Measurements from ENCODE around the gene PTPN2. TPM values are rescaled to one million over a fixed set of nuclear protein-coding genes. Genes with fewer than 3 reads are reported as not detected.

PTPN2 gene
- total RNA-seq, 2 donors from 2014 or later, result 13.2 to 14.3 TPM

- no peak for DNase-seq (ENCODE audit: low spot score)
- no peak for TF ChIP-seq CTCF (IDR thresholded peaks at IDR 0.05)
- Histone ChIP-seq H3K4me3 (no peak overlapping the region), H3K27me3 (no peaks in the 10 kb centered on the region), H3K4me1 (no peaks in the 10 kb centered on the region), H3K9me3 (no peaks in the 10 kb centered on the region), H3K36me3 (no peaks in the 10 kb centered on the region), H3K27ac (no peak overlapping the region)
Measured at GRCh38 chr18:12773369-12773768, 110.7 kb downstream of the PTPN2 start.

- no peaks in the 10 kb centered on the region for H3K9me3 ChIP-seq
- no peaks in the 10 kb centered on the region for H3K36me3 ChIP-seq
- H3K27me3 ChIP-seq, result no peaks in the 10 kb centered on the region
- no peak for TF ChIP-seq CTCF (IDR thresholded peaks at IDR 0.05)
- no peaks in the 10 kb centered on the region for H3K4me1 ChIP-seq
- H3K4me3 ChIP-seq, result no peak overlapping the region
- DNase-seq (ENCODE audit: low spot score), result peak; percentile 26
- H3K27ac ChIP-seq, result no peak overlapping the region
Measured at GRCh38 chr18:12772111-12772510, 111.9 kb downstream of the PTPN2 start.

GRCh38 chr18:12770469-12771219, 113.4 kb downstream of the PTPN2 start:
- Histone ChIP-seq H3K4me3 (no peak overlapping the region), H3K36me3 (no peaks in the 10 kb centered on the region), H3K4me1 (no peaks in the 10 kb centered on the region), H3K27ac (no peak overlapping the region), H3K27me3 (no peaks in the 10 kb centered on the region), H3K9me3 (no peaks in the 10 kb centered on the region)
- TF ChIP-seq CTCF (IDR thresholded peaks at IDR 0.05), result no peak
- no peak for DNase-seq (ENCODE audit: low spot score)

- Histone ChIP-seq H3K4me3 (no peak overlapping the region), H3K27me3 (no peaks in the 10 kb centered on the region), H3K9me3 (no peaks in the 10 kb centered on the region), H3K36me3 (no peaks in the 10 kb centered on the region), H3K27ac (no peak overlapping the region), H3K4me1 (no peaks in the 10 kb centered on the region)
- no peak for DNase-seq (ENCODE audit: low spot score)
- no peak for TF ChIP-seq CTCF (IDR thresholded peaks at IDR 0.05)
Measured at GRCh38 chr18:12769644-12770440, 114.2 kb downstream of the PTPN2 start.

- Histone ChIP-seq H3K9me3 (no peaks in the 10 kb centered on the region), H3K4me3 (no peak overlapping the region), H3K36me3 (no peaks in the 10 kb centered on the region), H3K27ac (no peak overlapping the region), H3K4me1 (no peaks in the 10 kb centered on the region), H3K27me3 (no peaks in the 10 kb centered on the region)
- TF ChIP-seq CTCF (IDR thresholded peaks at IDR 0.05), result no peak
- no peak for DNase-seq (ENCODE audit: low spot score)
Measured at GRCh38 chr18:12769136-12769535, 114.9 kb downstream of the PTPN2 start.

Measured in right atrium auricular region (tissue), 2 donors.